Testis (tissue), 2 donors: ENCODE results near the gene TMED8.

ENCODE experiments used
- POLR2A ChIP-seq: fragments of 450-650 bp; IDR thresholded peaks from one replicate; pipeline ENCODE4 v1.6.1; 2017; ENCODE audit warnings: antibody characterized with exemption, mild to moderate bottlenecking, moderate library complexity
- TF ChIP-seq, protein P1 (sequence below), 3 experiments: fragments of 450-650 bp in 2 of 3; fragments of 200-600 bp in 1 of 3; sonication (generic) in 1 of 3; IDR thresholded peaks; one replicate each; pipeline ENCODE4 v1.5.1; 2016 to 2019; ENCODE audit warnings: antibody characterized with exemption in 3 of 3, mild to moderate bottlenecking in 2 of 3, moderate library complexity in 1 of 3

DNA sequence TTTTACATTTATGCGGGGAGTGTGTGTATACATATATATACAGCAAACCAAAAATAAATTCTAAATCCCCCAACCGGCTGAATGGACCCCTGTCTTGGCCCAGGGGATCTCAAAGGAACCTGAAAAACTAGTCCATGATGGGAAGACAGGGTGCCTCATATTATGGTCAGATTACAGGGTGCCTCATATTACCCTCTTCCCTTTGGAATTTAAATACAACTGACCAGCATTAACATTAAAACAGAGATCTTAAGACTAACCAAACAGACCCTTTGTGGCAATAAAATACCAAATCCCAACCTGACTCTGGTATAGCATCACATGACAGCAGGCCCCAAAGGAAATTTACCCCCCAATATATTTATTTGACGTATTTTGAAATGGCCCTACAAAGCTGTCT lies 39.0 kb downstream of the TMED8 start:
- TF ChIP-seq, protein P1, sequence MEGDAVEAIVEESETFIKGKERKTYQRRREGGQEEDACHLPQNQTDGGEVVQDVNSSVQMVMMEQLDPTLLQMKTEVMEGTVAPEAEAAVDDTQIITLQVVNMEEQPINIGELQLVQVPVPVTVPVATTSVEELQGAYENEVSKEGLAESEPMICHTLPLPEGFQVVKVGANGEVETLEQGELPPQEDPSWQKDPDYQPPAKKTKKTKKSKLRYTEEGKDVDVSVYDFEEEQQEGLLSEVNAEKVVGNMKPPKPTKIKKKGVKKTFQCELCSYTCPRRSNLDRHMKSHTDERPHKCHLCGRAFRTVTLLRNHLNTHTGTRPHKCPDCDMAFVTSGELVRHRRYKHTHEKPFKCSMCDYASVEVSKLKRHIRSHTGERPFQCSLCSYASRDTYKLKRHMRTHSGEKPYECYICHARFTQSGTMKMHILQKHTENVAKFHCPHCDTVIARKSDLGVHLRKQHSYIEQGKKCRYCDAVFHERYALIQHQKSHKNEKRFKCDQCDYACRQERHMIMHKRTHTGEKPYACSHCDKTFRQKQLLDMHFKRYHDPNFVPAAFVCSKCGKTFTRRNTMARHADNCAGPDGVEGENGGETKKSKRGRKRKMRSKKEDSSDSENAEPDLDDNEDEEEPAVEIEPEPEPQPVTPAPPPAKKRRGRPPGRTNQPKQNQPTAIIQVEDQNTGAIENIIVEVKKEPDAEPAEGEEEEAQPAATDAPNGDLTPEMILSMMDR (IDR thresholded peaks at IDR 0.05): no peak
- no peak for TF ChIP-seq POLR2A
